OCI-LY7 (cell line): ENCODE measurements around the gene NACA.

ENCODE experiments used
- EZH2phosphoT487 ChIP-seq: fragments of 200-600 bp; sonication (generic); IDR thresholded peaks from 2 replicates; pipeline ENCODE4 v1.6.1; 2018; ENCODE audit warnings: low read depth, borderline replicate concordance, mild to moderate bottlenecking, mixed run types, antibody characterized with exemption, low read length, moderate library complexity, mixed read lengths
- TF ChIP-seq, protein P1 (sequence below): fragments of 200-600 bp; sonication (generic); conservative IDR thresholded peaks from 2 replicates; pipeline ENCODE4 v1.5.1; 2014; ENCODE audit warnings: mild to moderate bottlenecking, antibody characterized with exemption, low read length, moderate library complexity, mixed read lengths

DNA sequence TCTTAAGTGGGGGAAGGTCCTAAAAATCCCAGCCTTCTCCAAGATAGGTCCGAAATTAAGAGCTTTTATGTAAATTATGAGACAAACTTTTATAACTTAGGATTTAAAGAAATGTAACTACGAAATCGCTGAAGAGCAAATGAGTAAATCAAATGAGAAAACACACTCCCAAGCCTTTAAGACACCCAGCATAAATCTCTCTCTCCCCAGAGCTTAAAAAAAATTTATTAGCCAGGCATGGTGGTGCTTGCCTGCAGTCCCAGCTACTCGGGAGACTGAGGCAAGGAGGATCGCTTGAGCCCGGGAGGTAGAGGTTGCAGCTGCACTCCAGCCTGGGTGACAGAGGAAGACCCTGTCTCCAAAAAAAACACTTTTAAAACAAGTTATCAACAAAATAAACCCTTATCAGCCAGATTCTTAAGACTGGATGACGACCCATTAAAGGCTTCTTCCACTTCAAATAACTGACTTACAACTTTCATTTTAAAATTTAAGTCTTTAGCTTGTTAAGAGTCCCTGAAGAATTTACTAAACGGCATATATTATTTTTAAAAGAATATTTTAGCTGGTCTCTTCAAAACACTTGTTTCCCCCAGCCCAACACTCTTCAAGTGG, 40.2 kb downstream of the NACA start:
- TF ChIP-seq, protein P1, sequence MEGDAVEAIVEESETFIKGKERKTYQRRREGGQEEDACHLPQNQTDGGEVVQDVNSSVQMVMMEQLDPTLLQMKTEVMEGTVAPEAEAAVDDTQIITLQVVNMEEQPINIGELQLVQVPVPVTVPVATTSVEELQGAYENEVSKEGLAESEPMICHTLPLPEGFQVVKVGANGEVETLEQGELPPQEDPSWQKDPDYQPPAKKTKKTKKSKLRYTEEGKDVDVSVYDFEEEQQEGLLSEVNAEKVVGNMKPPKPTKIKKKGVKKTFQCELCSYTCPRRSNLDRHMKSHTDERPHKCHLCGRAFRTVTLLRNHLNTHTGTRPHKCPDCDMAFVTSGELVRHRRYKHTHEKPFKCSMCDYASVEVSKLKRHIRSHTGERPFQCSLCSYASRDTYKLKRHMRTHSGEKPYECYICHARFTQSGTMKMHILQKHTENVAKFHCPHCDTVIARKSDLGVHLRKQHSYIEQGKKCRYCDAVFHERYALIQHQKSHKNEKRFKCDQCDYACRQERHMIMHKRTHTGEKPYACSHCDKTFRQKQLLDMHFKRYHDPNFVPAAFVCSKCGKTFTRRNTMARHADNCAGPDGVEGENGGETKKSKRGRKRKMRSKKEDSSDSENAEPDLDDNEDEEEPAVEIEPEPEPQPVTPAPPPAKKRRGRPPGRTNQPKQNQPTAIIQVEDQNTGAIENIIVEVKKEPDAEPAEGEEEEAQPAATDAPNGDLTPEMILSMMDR, result no peak
- no peak for TF ChIP-seq EZH2phosphoT487
